HG03139 (cell line): ENCODE results near the gene TLX3.
"Not testable (repeated sequence)": the region's sequence is repeated elsewhere in the genome, so short reads cannot be mapped to it uniquely, and the experiment has no call there.

Source experiments
- ATAC-seq: cut with Tn5 transposase; IDR thresholded peaks from one replicate; pipeline ENCODE4 v1.9.1; 2021; ENCODE audit not compliant: unreplicated experiment

Gene TLX3

GRCh38 chr5:171322527-171322926 lies 13.5 kb downstream of the TLX3 start:
- no peak for ATAC-seq

- ATAC-seq = no peak
Observed at GRCh38 chr5:171323007-171323406, 14.0 kb downstream of the TLX3 start.

- no peak for ATAC-seq
Observed at GRCh38 chr5:171323806-171324632, 15.0 kb downstream of the TLX3 start.

DNA sequence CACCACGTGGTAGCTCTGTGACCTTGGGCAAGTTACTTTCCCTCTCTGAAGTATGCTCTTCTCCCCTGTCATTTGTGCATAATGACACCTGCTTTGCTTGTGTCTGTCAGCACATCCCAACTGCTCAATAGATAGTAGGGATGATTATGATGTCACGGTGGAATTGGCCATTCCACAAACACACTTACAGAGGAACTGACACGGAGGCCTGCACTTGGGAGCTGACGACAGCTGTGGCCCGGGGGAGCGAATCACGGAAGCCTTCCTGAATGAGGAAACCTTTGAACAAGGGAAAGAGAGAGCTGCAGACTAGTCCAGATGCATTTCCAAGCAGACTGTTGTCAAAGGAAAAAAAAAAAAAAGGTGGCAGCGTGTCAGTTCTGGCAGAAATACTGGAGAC lies 21.0 kb downstream of the TLX3 start:
- ATAC-seq = no peak

- ATAC-seq = no peak
Observed at GRCh38 chr5:171335616-171336015, 26.6 kb downstream of the TLX3 start.

DNA sequence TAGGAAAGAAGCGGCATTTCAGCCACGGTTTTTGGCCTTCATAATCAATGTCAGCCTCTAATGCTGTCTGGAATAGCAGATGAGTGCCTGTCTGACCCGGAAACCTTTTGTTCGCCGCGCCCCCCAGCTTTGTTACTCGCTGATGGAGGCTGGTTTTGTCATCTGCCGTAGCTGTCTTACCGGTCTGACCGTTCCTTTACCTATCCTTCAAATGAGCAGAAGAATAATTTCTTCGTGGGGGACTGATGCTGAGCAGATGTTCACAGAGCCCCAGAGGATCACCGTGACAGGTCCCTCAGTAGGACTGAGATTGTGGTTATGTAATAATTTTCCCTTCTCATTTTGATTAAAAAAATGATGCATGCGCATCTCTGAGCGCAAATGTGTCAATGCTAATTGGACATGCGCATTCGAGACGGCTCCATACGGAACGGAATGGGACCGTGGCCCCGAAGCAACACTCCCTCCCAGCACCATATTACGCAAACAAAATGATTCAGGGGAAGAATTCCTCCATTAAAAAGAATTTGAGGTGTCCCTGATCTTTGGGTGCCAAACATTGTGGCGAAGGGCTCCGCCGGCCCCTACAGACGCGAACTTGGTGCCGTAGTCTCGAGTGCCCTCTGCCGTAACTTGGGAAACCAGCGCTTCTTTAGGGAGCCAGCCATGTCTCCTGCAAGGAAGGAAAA lies 27.6 kb downstream of the TLX3 start:
- ATAC-seq = no peak

DNA sequence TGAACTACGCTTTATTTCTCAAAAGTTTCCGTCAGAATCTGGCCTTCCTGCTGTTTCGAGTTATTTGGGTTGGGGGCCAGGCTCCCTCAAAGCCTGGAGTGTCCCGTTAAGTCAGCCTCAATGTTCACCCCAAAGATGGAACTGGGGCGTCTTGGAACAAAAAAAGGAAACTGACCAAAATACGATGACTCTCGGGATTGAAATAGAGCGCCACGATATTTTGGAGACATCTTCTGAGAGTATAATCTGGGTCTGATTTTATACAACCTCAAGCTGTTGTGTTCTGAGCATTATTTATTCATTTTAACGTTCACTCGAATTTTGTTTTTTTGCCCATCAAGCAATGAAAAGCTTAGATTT lies 28.1 kb downstream of the TLX3 start:
- ATAC-seq = no peak

DNA sequence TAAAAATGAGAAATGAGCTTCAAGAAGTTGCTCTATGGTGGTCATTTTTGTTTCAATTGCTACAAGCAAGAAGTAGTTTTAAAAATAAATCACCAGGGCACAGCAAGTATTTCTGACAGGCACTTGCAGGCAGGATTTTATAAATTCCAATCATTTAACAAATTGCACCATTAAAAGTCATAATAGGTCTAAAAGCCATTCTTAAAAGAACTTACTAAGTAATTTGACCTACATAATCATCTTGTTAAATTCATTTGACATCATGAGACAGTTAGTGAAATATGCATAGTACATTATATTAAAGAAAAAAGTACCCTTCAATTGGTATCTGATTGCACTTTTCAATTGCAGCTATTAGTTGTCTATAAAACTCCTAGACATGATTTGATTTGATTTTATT lies 31.0 kb downstream of the TLX3 start:
- ATAC-seq = no peak

DNA sequence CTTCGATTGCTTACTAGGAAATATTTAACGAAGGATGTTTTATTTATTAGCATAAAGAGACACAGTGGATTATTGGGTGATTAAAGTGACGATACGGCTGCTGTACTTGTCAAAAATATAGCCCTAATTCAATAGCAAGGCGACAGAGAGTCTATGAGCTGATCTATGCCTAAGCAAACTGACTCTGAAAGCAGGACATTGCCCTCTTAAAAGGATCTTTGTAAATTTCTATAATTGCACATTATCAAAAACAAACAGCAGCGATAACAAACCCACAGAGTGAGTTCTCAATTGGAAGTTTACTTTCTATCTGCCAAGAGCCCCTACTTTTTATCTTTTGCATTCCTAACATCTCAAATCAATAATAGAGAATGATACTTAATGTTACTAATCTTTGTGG lies 31.4 kb downstream of the TLX3 start:
- no peak for ATAC-seq

DNA sequence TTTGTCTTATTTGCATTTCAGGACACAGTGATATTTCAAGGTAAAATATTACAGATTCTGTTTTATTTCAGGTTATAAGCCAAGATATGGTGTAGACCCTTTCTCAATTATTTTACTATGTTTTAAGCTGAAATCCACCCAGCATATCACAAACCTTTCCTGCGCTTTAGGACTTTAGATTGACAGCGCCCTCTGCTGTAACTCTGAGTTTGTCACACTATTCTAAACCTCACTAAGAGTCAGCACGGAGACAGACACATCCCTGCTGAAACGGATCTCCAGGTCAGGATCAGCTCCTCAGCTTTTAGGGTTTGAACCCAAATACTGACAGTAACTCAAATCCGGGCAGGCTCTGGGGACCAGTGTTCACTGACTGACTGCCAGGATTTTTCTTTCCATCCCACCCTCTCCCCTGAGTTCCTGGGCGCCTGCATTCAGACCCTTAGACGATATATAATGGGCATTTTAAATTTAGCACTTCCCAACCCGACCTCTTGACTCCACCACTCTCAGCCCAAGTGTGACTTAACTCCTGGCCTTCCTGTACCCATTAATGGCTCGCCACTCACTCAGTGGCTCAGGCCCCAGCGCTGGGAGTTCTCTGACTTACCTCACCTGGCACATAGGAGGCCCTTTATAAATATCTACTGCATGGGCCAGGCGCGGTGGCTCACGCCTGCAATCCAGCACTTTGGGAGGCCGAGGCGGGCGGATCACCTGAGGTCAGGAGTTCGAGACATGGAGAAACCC lies 33.5 kb downstream of the TLX3 start:
- ATAC-seq = no peak

GRCh38 chr5:171344936-171345608 lies 36.0 kb downstream of the TLX3 start:
- no peak for ATAC-seq

GRCh38 chr5:171351536-171352073 lies 42.6 kb downstream of the TLX3 start:
- ATAC-seq = no peak

DNA sequence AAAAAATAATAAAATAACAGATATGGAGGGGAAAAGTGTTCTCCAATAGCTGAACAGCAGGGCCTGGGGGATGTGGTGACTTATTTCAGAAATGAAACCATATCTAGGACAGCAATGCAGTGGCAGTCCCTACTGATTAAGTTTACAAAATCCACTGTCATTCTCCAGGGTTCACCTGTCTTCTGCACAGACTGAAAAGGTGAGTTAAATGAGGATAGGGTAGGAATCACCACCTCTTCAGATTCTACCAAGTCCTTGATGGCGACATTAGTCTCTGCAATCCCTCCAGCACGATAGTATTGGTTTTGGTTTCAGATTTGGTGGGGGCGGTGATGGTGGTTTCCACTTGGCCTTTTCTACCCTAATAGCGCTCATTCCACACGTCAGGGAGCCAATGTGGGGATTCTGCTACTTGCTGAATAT lies 46.3 kb downstream of the TLX3 start:
- ATAC-seq = peak; percentile 90

- ATAC-seq = no peak
Observed at GRCh38 chr5:171357843-171358242, 48.8 kb downstream of the TLX3 start.

DNA sequence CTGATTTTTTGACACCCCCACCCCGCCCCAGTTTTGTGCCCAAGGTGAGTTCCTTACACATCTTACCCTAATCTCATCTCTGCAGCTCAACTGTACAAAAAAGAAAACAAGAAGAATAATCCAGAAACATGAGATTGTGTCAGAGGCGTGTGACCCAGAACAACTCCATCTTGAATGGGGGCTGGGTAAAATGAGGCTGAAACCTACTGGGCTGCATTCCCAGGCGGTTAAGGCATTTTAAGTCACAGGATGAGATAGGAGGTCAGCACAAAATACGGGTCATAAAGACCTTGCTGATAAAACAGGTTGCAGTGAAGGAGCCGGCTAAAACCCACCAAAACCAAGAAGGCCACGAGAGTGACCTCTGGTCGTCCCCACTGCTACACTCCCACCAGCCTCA lies 52.1 kb downstream of the TLX3 start:
- not testable (repeated sequence) for ATAC-seq
